ENCODE results near the gene NLRP11. TPM values are rescaled to one million over a fixed set of nuclear protein-coding genes. Genes with fewer than 3 reads are reported as not detected.

NLRP11 gene
- total RNA-seq, 1 experiment from 2014 or later: not detected

DNA sequence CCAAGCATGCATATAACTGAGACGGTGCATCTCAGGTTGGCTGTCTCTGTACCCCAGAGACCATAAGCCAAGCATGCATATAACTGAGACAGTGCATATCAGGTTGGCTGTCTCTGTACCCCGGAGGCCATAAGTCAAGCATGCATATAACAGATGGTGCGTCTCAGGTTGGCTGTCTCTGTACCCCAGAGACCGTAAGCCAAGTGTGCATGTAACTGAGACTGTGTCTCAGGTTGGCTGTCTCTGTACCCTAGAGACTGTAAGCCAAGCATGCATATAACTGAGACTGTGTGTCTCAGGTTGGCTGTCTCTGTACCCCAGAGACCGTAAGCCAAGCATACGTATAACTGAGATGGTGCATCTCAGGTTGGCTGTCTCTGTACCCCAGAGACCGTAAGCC is 35.3 kb upstream of the NLRP11 start:
- Histone ChIP-seq H3K79me1 (ENCODE audit: insufficient read depth, low read depth, low read length, poor library complexity, severe bottlenecking) (no peaks in the 10 kb centered on the region), H2BK20ac (ENCODE audit: low read depth, low read length, poor library complexity, severe bottlenecking) (no peak overlapping the region)
- no peak overlapping the region for H3K4me3 Mint-ChIP-seq

More for the DNA sequence above, 35.3 kb upstream of the NLRP11 start:
- no peaks in the 10 kb centered on the region; the same call in 1 of the 2 replicates for H3K27me3 Mint-ChIP-seq (ENCODE audit: low read depth)
- Histone ChIP-seq H2BK12ac (ENCODE audit: insufficient read length, low read depth, low read length) (no peak overlapping the region), H3K4ac (ENCODE audit: low read depth, low read length) (no peak overlapping the region), H3K4me2 (ENCODE audit: insufficient read depth, insufficient read length, low read length) (no peak overlapping the region), H3K56ac (ENCODE audit: insufficient read length, low read depth, low read length) (no peak overlapping the region), H3K27ac (ENCODE audit: insufficient read length, low read depth, low read length) (no peak overlapping the region), H4K91ac (ENCODE audit: insufficient read length, low read depth, low read length) (no peak overlapping the region), H3K23ac (ENCODE audit: insufficient read length, low read depth, low read length) (no peak overlapping the region), H2BK120ac (ENCODE audit: low read depth, low read length, poor library complexity, severe bottlenecking) (no peak overlapping the region), H3K18ac (ENCODE audit: insufficient read length, low read depth, low read length) (no peak overlapping the region), H3K23me2 (ENCODE audit: insufficient read length, low read depth, low read length, poor library complexity, severe bottlenecking) (no peaks in the 10 kb centered on the region), H2AK5ac (ENCODE audit: insufficient read length, low read length) (no peak overlapping the region), H2BK15ac (ENCODE audit: low read depth, low read length) (no peak overlapping the region), H3T11ph (ENCODE audit: low read length) (no peak overlapping the region), H3K27me3 (ENCODE audit: insufficient read depth, low read length) (no peaks in the 10 kb centered on the region), H4K5ac (ENCODE audit: insufficient read length, low read depth, low read length) (no peak overlapping the region), H2AFZ (ENCODE audit: low read length) (no peak overlapping the region), H3K14ac (ENCODE audit: insufficient read depth, low read length) (no peak overlapping the region), H3K9me3 (ENCODE audit: control insufficient read depth, low read depth, low read length) (peaks cover 91% of the 10 kb centered on the region), H2BK5ac (ENCODE audit: insufficient read length, low read length) (no peak overlapping the region), H3K9ac (ENCODE audit: extremely low read depth, insufficient read length, low read length) (no peak overlapping the region), H3K4me1 (ENCODE audit: insufficient read depth, low read length) (no peaks in the 10 kb centered on the region), H4K8ac (replicated peaks; ENCODE audit: insufficient read length, low read depth, low read length) (no peak overlapping the region), H3K79me2 (ENCODE audit: insufficient read depth, low read length) (no peaks in the 10 kb centered on the region), H4K20me1 (ENCODE audit: control insufficient read depth, insufficient read depth, insufficient read length) (no peaks in the 10 kb centered on the region)
- peaks cover 86 to 93% of the 10 kb centered on the region in 2 experiments for H3K9me3 Mint-ChIP-seq
- no peaks in the 10 kb centered on the region for H3K4me1 Mint-ChIP-seq
- H3K36me3 Mint-ChIP-seq (ENCODE audit: insufficient read depth in 1 of 3, low read depth in 3 of 3): peaks cover 6 to 37% (median 9%) of the 10 kb centered on the region in 3 experiments; a peak in 6 of 7 replicates
- TF ChIP-seq, protein P1, sequence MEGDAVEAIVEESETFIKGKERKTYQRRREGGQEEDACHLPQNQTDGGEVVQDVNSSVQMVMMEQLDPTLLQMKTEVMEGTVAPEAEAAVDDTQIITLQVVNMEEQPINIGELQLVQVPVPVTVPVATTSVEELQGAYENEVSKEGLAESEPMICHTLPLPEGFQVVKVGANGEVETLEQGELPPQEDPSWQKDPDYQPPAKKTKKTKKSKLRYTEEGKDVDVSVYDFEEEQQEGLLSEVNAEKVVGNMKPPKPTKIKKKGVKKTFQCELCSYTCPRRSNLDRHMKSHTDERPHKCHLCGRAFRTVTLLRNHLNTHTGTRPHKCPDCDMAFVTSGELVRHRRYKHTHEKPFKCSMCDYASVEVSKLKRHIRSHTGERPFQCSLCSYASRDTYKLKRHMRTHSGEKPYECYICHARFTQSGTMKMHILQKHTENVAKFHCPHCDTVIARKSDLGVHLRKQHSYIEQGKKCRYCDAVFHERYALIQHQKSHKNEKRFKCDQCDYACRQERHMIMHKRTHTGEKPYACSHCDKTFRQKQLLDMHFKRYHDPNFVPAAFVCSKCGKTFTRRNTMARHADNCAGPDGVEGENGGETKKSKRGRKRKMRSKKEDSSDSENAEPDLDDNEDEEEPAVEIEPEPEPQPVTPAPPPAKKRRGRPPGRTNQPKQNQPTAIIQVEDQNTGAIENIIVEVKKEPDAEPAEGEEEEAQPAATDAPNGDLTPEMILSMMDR (conservative IDR thresholded peaks at IDR 0.05): no peak
- no peak overlapping the region for H3K27ac Mint-ChIP-seq
- no CpG with 5 or more reads among the region's 7 CpGs for WGBS (ENCODE audit: extremely low coverage, insufficient read length, low lambda C conversion rate)
- no peak for DNase-seq

All from H9 (cell line).